GM13977 (cell line): Measurements from ENCODE around the gene PA2G4.
"Not testable (repeated sequence)": the region's sequence is repeated elsewhere in the genome, so short reads cannot be mapped to it uniquely, and the experiment has no call there.

Experiments
- DNase-seq: peaks from one replicate; pipeline ENCODE4 v3.0.0; 2012; ENCODE audit warnings: low spot score
- CTCF ChIP-seq: IDR thresholded peaks from 2 replicates; pipeline ENCODE4 v1.5.1; 2012; ENCODE audit warnings: mild to moderate bottlenecking, control low read depth; ENCODE audit not compliant: insufficient read depth; ENCODE audit errors: extremely low read depth, missing control alignments
- in situ Hi-C: fragments of 300-500 bp; cut with MboI; formaldehyde crosslinking; loops from one replicate; pipeline ENCODE4 v1.12.0; 2022; ENCODE audit warnings: low sequenced_read_pairs, low pct_unique_long_range_greater_than_20kb, mixed read lengths, inconsistent platforms; ENCODE audit not compliant: unreplicated experiment

Gene PA2G4

GRCh38 chr12:56104109-56104814, at the start of gene PA2G4:
Gene PA2G4, plus strand, starts transcription at chr12:56104559. Its CDS starts 179 bp downstream, at chr12:56104738.
- in situ Hi-C loops = no loop called here
- peak; percentile 95 for DNase-seq
- no peak for TF ChIP-seq CTCF

GRCh38 chr12:56059964-56060363, 44.4 kb upstream of the PA2G4 start:
- DNase-seq, in situ Hi-C loops: not testable (repeated sequence)

- no peak for DNase-seq
- no peak for TF ChIP-seq CTCF
- in situ Hi-C loops = no loop called here
Observed at GRCh38 chr12:56061982-56062381, 42.4 kb upstream of the PA2G4 start.

- no peak for TF ChIP-seq CTCF
- DNase-seq = no peak
- in situ Hi-C loops = no loop called here
Observed at GRCh38 chr12:56062996-56063395, 41.4 kb upstream of the PA2G4 start.

- in situ Hi-C loops = no loop called here
- no peak for TF ChIP-seq CTCF
- DNase-seq = no peak
Observed at GRCh38 chr12:56071648-56072047, 32.7 kb upstream of the PA2G4 start.

GRCh38 chr12:56074396-56074795, 30.0 kb upstream of the PA2G4 start:
- DNase-seq = no peak
- in situ Hi-C loops = no loop called here
- TF ChIP-seq CTCF = no peak

- DNase-seq, in situ Hi-C loops: not testable (repeated sequence)
Observed at GRCh38 chr12:56077966-56078365, 26.4 kb upstream of the PA2G4 start.

GRCh38 chr12:56078427-56078826, 25.9 kb upstream of the PA2G4 start:
- in situ Hi-C loops = no loop called here
- DNase-seq = no peak
- TF ChIP-seq CTCF = no peak
